CD14-positive monocyte (primary cell): ENCODE measurements around the gene ZNF672. TPM values are rescaled to one million over a fixed set of nuclear protein-coding genes. Genes with fewer than 3 reads are reported as not detected.

ENCODE experiments used
- DNase-seq, 3 donors: peaks; one replicate each; pipeline ENCODE4 v3.0.0-alpha.2; 2011 to 2022
- H2AFZ ChIP-seq: 2 replicates; pipeline ENCODE4 v1.6.0; 2012; ENCODE audit warnings: mild to moderate bottlenecking, low read depth, low read length, inconsistent platforms; ENCODE audit not compliant: insufficient read depth, poor library complexity, severe bottlenecking
- H3K27ac ChIP-seq, 2 donors: 1 replicate in 1 of 2; 2 replicates in 1 of 2; pipeline ENCODE4 v1.5.1; 2012 to 2013; ENCODE audit warnings: low read length in 2 of 2, control low read depth in 1 of 2, inconsistent platforms in 1 of 2, low read depth in 1 of 2, mild to moderate bottlenecking in 1 of 2
- H3K27me3 ChIP-seq, 2 donors: one replicate each; pipeline versions ENCODE4 v1.6.0 to v1.6.1; 2011 to 2013; ENCODE audit warnings: low read length in 2 of 2; ENCODE audit not compliant: control insufficient read depth in 2 of 2, insufficient read depth in 2 of 2
- H3K36me3 ChIP-seq, 2 donors: replicated peaks in 1 of 2; 1 replicate in 1 of 2; 2 replicates in 1 of 2; pipeline versions ENCODE4 v1.5.1 to v1.6.1; 2012 to 2013; ENCODE audit warnings: low read length in 2 of 2, control low read depth in 1 of 2, inconsistent platforms in 1 of 2, mild to moderate bottlenecking in 1 of 2; ENCODE audit not compliant: insufficient read depth in 2 of 2, control insufficient read depth in 1 of 2
- H3K4me1 ChIP-seq, 2 donors: 1 replicate in 1 of 2; 2 replicates in 1 of 2; pipeline versions ENCODE4 v1.5.1 to v1.6.1; 2012 to 2013; ENCODE audit warnings: low read length in 2 of 2, control low read depth in 1 of 2, inconsistent platforms in 1 of 2, mild to moderate bottlenecking in 1 of 2, moderate library complexity in 1 of 2; ENCODE audit not compliant: insufficient read depth in 2 of 2, control insufficient read depth in 1 of 2
- H3K4me2 ChIP-seq: replicated peaks from 2 replicates; pipeline ENCODE3; 2012; ENCODE audit warnings: low read length, moderate library complexity, mild to moderate bottlenecking; ENCODE audit not compliant: poor library complexity, severe bottlenecking; ENCODE audit errors: extremely low read depth
- H3K4me3 ChIP-seq, 3 experiments: fragments of 200-600 bp in 1 of 3; sonication (generic) in 1 of 3; replicated peaks in 1 of 3; 1 replicate in 2 of 3; 2 replicates in 1 of 3; pipeline ENCODE4 v1.5.1; 2011 to 2013; ENCODE audit warnings: low read length in 3 of 3, mild to moderate bottlenecking in 3 of 3, control low read depth in 2 of 3, low read depth in 2 of 3, inconsistent platforms in 1 of 3, moderate library complexity in 1 of 3
- H3K79me2 ChIP-seq: 2 replicates; pipeline ENCODE4 v1.6.0; 2012; ENCODE audit warnings: mild to moderate bottlenecking, control low read depth, inconsistent platforms, low read length, moderate library complexity; ENCODE audit not compliant: insufficient read depth
- H3K9ac ChIP-seq: 2 replicates; pipeline ENCODE4 v1.6.0; 2017; ENCODE audit warnings: low read length, mild to moderate bottlenecking; ENCODE audit not compliant: insufficient read depth, poor library complexity, severe bottlenecking
- H3K9me3 ChIP-seq, 2 donors: replicated peaks in 1 of 2; 1 replicate in 1 of 2; 2 replicates in 1 of 2; pipeline versions ENCODE4 v1.5.1 to v1.6.1; 2012 to 2013; ENCODE audit warnings: low read length in 2 of 2, control low read depth in 1 of 2; ENCODE audit not compliant: control insufficient read depth in 1 of 2, insufficient read depth in 1 of 2
- H4K20me1 ChIP-seq: 2 replicates; pipeline ENCODE4 v1.6.0; 2012; ENCODE audit warnings: mild to moderate bottlenecking, low read length, control low read depth, moderate library complexity; ENCODE audit not compliant: insufficient read depth
- H3K27ac Mint-ChIP-seq, 7 donors: one replicate each; pipeline ENCODE4 v1.8.0; 2020; ENCODE audit warnings: mild to moderate bottlenecking in 7 of 7, mixed read lengths in 7 of 7, moderate library complexity in 6 of 7, inconsistent platforms in 2 of 7
- H3K27me3 Mint-ChIP-seq, 3 donors: one replicate each; pipeline ENCODE4 v1.8.0; 2021 to 2022; ENCODE audit warnings: low read depth in 3 of 3, mild to moderate bottlenecking in 3 of 3, mixed read lengths in 3 of 3, moderate library complexity in 3 of 3, inconsistent platforms in 1 of 3
- H3K36me3 Mint-ChIP-seq, 2 donors: one replicate each; pipeline ENCODE4 v1.8.0; 2020; ENCODE audit warnings: mixed read lengths in 2 of 2, inconsistent platforms in 1 of 2, mild to moderate bottlenecking in 1 of 2
- H3K4me1 Mint-ChIP-seq: one replicate; pipeline ENCODE4 v1.8.0; 2020; ENCODE audit warnings: mild to moderate bottlenecking, mixed read lengths
- H3K4me3 Mint-ChIP-seq, 2 donors: one replicate each; pipeline ENCODE4 v1.8.0; 2020; ENCODE audit warnings: mild to moderate bottlenecking in 2 of 2, mixed read lengths in 2 of 2, moderate library complexity in 1 of 2
- H3K9me3 Mint-ChIP-seq, 7 donors: one replicate each; pipeline ENCODE4 v1.8.0; 2020 to 2022; ENCODE audit warnings: mixed read lengths in 7 of 7, mild to moderate bottlenecking in 6 of 7, moderate library complexity in 6 of 7, inconsistent platforms in 2 of 7
- WGBS: methylation state at CpG from one replicate; pipeline ENCODE4 v1.1.5; 2013; ENCODE audit warnings: missing lambda C conversion rate; ENCODE audit not compliant: insufficient coverage; 5-methylcytosine and 5-hydroxymethylcytosine counted together
- intact Hi-C, 2 donors: fragments of 100-400 bp; cut with micrococcal nuclease; formaldehyde crosslinking; loops; one replicate each; pipeline versions ENCODE4 v1.15.0 to v1.15.1; 2023
- polyA plus RNA-seq, 3 donors: library from polyadenylated mRNA; depleted of rRNA in 1 of 3; unstranded in 2 of 3; stranded (reverse) in 1 of 3; fragments of 300-500 nt in 2 of 3; fragments of >200 nt in 1 of 3; fragmentation: Illumina TruSeq in 2 of 3; gene quantifications; 1 replicate in 2 of 3; 2 replicates in 1 of 3; pipeline ENCODE4 v1.2.3, GENCODE V29; 2012 to 2021
- TF ChIP-seq, protein P1 (sequence below): fragments of 200-600 bp; IDR thresholded peaks from one replicate; pipeline ENCODE4 v1.8.0; 2022; ENCODE audit warnings: antibody characterized with exemption, mild to moderate bottlenecking

ZNF672 gene
- polyA plus RNA-seq, 3 donors = 21.2 to 23.9 (median 23.4) TPM

GRCh38 chr1:248851390-248851789 is 13.4 kb downstream of the ZNF672 start:
- Mint-ChIP-seq H3K4me3 (no peak overlapping the region), H3K4me1 (peaks cover 2% of the 10 kb centered on the region), H3K27me3 (peaks cover 0 to 4% (median 2%) of the 10 kb centered on the region in 3 donors), H3K9me3 (peaks cover 0 to 3% (median 0%) of the 10 kb centered on the region in 7 donors), H3K36me3 (peaks cover 60% of the 10 kb centered on the region in 2 donors), H3K27ac (peak overlapping the region in 2 of 7 donors; percentile 34 to 83)
- Histone ChIP-seq H3K27me3 (no peaks in the 10 kb centered on the region), H4K20me1 (peaks cover 26% of the 10 kb centered on the region), H3K79me2 (no peaks in the 10 kb centered on the region), H2AFZ (no peak overlapping the region), H3K9me3 (no peaks in the 10 kb centered on the region), H3K4me3 (no peak overlapping the region), H3K4me2 (no peak overlapping the region), H3K27ac (no peak overlapping the region), H3K9ac (no peak overlapping the region), H3K36me3 (peaks cover 48 to 59% of the 10 kb centered on the region in 2 donors), H3K4me1 (peaks cover 6 to 10% of the 10 kb centered on the region in 2 donors)
- DNase-seq = no peak
- WGBS = 92% methylated on average over 1 of the region's 2 CpGs
- TF ChIP-seq, protein P1, sequence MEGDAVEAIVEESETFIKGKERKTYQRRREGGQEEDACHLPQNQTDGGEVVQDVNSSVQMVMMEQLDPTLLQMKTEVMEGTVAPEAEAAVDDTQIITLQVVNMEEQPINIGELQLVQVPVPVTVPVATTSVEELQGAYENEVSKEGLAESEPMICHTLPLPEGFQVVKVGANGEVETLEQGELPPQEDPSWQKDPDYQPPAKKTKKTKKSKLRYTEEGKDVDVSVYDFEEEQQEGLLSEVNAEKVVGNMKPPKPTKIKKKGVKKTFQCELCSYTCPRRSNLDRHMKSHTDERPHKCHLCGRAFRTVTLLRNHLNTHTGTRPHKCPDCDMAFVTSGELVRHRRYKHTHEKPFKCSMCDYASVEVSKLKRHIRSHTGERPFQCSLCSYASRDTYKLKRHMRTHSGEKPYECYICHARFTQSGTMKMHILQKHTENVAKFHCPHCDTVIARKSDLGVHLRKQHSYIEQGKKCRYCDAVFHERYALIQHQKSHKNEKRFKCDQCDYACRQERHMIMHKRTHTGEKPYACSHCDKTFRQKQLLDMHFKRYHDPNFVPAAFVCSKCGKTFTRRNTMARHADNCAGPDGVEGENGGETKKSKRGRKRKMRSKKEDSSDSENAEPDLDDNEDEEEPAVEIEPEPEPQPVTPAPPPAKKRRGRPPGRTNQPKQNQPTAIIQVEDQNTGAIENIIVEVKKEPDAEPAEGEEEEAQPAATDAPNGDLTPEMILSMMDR = no peak
- intact Hi-C loops = no loop called here

- Histone ChIP-seq H3K79me2 (peaks cover 5% of the 10 kb centered on the region), H3K4me3 (no peak overlapping the region), H4K20me1 (peaks cover 20% of the 10 kb centered on the region), H3K27ac (peak overlapping the region in 1 of 2 donors; percentile 9), H3K27me3 (no peaks in the 10 kb centered on the region), H3K4me2 (no peak overlapping the region), H2AFZ (no peak overlapping the region), H3K9ac (no peak overlapping the region), H3K36me3 (peaks cover 37 to 46% of the 10 kb centered on the region in 2 donors), H3K4me1 (peaks cover 14 to 16% of the 10 kb centered on the region in 2 donors), H3K9me3 (no peaks in the 10 kb centered on the region)
- Mint-ChIP-seq H3K9me3 (no peaks in the 10 kb centered on the region), H3K36me3 (peaks cover 47 to 49% of the 10 kb centered on the region in 2 donors), H3K4me1 (peaks cover 6% of the 10 kb centered on the region), H3K4me3 (no peak overlapping the region), H3K27ac (no peak overlapping the region), H3K27me3 (peaks cover 0 to 5% (median 2%) of the 10 kb centered on the region in 3 donors)
- TF ChIP-seq, protein P1 = no peak
- WGBS = 87% methylated on average over 7 of the region's 7 CpGs
- DNase-seq = peak in 2 of 3 donors; percentile 16 to 56
- intact Hi-C loops = no loop called here
Measured at GRCh38 chr1:248852481-248853405, 14.7 kb downstream of the ZNF672 start.
